CD4-positive, alpha-beta T cell treated with Interleukin-15 for 4 hours (primary cell): ENCODE results near the gene BAG5.
A peak's percentile ranks its signal among the peaks of the same experiment; 100 is the strongest.
"Not testable (repeated sequence)": the region's sequence is repeated elsewhere in the genome, so short reads cannot be mapped to it uniquely, and the experiment has no call there.

ENCODE experiments used
- DNase-seq: peaks from one replicate; pipeline ENCODE4 v3.0.0-alpha.2; 2020; ENCODE audit warnings: low spot score

The BAG5 gene, protein sequence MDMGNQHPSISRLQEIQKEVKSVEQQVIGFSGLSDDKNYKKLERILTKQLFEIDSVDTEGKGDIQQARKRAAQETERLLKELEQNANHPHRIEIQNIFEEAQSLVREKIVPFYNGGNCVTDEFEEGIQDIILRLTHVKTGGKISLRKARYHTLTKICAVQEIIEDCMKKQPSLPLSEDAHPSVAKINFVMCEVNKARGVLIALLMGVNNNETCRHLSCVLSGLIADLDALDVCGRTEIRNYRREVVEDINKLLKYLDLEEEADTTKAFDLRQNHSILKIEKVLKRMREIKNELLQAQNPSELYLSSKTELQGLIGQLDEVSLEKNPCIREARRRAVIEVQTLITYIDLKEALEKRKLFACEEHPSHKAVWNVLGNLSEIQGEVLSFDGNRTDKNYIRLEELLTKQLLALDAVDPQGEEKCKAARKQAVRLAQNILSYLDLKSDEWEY

GRCh38 chr14:103562429-103563225 is at the start of gene BAG5, which contains the start of gene COA8:
Gene BAG5 (minus strand): TSS chr14:103562657. CDS start chr14:103561164, 1,493 bp downstream.
Gene COA8 (plus strand): TSS chr14:103562960. CDS start chr14:103563002, 42 bp downstream.
- peak; percentile 81 for DNase-seq

DNA sequence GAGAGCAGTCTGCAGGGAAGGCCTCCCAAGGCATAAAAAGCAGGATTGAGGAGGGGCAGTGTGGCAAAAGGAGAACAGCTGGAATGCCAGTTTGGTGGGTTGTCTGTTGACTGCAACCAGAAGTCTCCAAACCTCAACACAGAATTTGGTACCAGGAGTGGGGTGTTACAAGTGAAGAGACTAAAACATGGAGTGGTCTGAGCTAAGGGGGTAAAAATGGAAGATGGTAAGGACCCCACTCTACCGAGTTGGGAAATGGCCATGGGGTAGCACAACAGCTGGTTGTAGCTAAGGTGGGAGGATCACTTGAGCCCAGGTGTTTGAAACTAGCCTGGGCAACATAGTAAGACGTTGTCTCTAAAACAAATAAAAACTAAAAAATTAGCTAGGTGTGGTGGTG is 48.8 kb upstream of the BAG5 start:
- DNase-seq = no peak

GRCh38 chr14:103609081-103609480 is 46.6 kb upstream of the BAG5 start:
- DNase-seq = not testable (repeated sequence)

GRCh38 chr14:103607822-103608221 is 45.4 kb upstream of the BAG5 start:
- no peak for DNase-seq

DNA sequence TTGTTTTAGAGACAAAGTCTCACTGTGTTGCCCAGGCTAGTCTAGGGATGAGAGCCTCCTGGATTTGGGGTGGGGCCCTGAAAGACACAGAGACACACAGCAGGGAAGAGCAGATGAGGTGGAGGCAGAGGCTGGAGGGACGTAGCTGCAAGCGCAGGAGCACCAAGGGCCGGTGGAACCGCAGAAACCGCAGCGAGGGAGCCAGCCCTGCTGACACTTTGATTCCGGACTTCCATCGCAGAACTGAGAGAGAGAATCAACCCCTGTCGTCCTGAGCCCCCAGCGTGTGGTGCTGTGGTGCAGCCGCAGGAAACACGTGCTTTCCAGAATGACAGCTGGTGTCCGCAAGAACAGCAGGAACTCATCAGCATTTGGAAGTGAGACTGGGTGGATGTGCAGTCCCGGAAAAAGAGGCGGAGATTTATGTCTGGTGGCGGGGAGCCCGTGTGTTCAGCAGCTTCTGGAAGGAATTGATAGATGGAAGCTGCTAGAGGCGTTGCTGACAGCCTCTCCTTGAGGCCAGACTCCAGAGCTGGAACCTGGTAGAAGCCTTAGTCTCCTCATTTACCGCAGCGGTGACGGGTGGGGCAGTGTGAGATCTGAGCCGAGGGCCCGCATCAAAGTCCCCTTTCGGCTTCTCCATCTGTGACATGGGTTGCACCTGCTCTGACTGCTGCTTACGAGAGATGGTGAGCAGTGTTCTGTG is 44.7 kb upstream of the BAG5 start:
- peak; percentile 50 for DNase-seq

DNA sequence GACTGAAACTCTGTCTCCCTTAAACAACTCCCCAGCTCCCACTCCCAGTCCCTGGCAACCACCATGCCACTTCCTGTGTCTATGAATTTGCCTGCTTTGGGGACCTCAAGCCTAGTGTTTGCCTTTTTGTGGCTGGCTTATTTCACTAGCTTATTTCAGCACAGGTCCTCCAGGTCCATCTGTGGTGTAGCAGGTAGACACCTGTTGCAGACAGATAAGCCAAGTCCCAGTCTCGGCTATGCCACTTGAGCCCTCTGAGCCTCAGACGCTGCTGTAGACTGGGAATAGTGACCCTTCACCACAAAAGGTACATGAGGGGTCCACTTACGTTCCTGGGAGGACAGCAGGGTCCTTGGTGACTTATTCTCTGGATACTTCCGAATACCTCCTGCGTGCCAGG is 42.2 kb upstream of the BAG5 start:
- DNase-seq = no peak

DNA sequence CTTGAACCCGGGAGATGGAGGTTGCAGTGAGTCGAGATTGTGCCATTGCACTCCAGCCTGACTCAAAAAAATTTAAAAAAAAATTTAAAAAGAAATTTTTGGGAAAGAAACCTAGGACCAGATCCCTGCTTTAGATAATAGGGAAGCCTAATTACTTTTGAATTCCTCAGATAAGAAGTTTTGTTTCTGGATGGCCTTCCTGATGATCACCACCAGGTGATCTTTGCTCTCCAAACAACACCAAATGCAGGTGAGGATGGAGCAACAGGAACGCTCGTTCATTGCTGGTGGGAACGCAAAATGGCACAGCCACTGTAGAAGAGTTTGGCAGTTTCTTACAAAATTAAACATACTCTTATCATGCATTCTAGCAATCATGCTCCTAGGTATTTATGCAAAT is 38.0 kb upstream of the BAG5 start:
- no peak for DNase-seq

GRCh38 chr14:103597623-103598377 is 35.3 kb upstream of the BAG5 start:
- no peak for DNase-seq

DNA sequence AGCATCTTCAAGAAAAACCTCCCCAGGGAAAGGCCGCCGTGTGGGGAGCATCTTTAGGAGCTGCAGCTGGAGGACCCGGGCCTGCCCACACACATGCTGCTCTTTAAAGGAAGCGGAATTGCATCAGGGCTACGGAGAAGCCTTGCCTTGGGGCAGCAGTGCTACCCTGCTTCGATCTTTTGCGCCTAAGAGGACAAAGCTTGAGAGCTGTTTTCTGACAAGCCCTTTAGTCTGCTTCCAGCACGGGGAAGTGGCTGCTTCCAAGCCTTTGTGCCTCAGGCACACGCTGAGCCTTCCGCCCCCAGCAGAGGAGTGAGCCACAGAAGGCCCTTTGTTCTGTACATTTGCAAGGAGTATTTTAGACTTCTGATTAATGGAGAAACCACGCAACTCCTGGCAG is 31.8 kb upstream of the BAG5 start:
- no peak for DNase-seq

DNA sequence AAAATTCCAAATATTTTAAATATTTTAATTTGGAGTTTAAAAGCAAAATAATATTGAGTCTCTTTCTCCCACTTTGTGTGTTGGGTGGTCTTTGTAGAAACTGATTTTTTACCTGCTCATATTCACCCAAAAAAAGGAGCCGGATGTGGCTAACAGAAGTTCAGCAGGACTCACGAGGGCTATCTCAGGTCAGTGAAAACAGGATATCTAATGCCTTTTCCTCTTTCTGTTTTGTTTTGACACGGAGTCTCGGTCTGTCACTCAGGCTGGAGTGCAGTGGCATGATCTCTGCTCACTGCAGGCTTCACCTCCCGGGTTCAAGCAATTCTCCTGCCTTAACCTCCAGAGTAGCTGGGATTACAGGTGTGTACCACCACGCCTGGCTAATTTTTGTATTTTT is 31.1 kb upstream of the BAG5 start:
- DNase-seq = no peak

DNA sequence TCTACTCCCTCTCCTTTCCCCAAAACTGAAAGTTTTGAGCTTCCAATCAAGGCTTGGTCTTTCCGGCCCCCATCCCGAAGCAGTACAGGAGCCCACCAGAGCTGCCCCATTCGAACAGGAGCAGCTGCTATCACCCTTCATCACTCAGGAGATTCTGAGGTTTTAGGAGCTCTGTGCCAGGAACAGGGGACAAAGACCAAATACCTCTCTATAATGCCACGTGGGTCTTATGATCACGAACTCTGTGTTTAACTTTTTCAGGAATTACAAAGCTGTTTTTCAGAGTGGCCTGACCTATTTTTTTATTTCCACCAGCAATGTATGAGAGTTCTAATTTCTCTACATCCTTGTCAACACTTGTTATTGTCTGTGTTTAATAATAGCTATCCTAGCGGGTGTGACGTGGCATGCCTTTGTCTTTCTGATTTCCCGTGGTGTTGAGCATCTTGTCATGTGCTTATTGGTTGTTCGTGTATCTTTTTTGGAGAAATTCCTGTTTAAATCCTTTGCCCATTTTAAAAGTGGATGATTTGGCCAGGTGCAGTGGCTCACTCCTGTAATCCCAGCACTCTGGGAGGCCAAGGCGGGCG is 22.0 kb upstream of the BAG5 start:
- no peak for DNase-seq

GRCh38 chr14:103581954-103582703 is 19.7 kb upstream of the BAG5 start:
- DNase-seq = no peak

GRCh38 chr14:103581206-103581605 is 18.7 kb upstream of the BAG5 start:
- DNase-seq = no peak

DNA sequence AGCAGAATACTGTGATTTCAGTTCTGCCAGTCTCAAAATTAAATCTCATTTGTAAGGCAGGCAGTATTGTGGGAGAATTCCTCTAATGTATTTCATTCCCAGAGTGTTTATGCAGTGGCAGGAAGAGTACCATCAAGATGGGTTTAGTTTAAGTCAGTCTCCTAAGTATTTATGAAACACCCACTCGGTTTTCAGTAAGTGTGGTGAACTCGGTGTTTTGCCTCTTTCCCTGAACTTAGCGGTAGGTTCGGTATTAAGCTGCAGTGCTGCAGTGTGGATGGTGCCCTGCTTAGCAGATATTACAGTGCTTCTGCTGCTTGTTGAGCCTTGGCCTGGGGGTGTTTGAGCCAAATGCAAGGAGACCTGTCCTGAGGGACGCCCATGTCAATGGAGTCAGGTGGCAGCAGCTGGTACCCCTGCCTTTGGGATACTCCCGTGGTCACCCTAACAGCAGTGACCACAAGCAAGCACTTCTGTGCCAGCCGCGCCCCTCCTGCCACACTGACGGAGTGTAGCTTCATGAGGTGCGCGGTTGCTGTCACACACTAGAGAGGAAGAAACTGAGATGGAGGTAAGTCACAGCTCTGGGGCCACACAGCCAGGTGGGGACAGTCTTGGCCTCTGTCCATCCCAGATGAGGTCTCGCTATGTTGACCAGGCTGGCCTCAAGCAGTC is 16.1 kb upstream of the BAG5 start:
- no peak for DNase-seq

DNA sequence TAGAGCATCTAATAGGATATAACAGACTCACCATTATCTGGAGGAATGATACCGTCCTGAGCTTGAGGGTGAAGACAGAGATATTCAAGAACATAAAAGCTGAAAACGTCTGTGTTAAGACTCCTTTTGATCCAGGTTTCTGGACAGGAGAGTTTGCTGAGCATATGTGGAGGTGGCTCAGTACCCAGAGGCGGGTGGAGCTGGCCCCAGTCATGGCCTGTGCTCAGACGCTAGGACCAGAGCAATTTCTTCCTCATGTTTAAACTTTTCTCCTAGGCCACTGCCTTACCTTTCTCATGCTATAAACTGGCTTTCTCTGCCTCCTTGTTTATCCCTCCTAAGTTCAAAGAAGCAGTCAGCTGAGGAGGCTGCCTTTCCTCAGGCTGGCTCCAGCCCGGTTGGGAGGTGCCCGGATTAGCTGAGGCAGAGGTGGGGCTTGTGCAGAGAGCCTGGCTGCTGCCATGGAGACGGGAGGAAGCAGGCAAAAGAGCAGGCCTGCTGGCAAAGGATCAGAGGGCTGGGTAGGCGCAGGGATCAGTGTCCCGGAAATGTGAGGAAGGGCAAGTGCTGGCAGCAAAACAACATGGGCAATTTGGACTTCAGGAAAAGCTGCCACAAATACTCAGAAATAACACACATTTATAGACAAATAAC is 14.0 kb upstream of the BAG5 start:
- DNase-seq = no peak

DNA sequence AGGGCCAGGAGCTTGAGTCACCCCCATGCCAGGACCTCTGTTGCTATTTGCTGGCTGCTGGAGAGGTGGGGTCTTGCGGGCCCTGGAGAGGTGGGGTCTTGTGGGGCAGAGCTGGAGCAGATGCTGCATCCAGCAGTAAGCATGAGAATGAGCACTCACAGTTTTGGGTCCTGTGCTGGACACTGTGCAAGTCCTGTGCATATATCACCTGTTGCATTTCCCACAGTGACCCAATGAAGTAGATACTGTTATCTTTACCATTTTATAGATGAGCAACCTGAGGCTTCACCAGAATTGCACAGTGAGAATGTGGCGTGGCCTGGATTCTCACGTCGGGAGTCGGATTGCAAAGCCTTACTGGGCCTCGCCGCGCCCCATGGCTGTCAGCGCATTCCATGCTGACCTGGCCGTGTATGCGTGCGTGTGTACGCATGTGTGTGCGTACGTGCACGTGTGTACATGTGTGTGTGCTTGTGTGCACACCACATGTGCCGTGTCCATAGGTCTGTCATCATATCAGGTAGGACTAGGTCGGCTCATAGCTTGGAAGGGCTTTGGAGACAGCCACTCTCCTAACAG is 12.3 kb upstream of the BAG5 start:
- no peak for DNase-seq

GRCh38 chr14:103574104-103574503 is 11.6 kb upstream of the BAG5 start:
- no peak for DNase-seq

DNA sequence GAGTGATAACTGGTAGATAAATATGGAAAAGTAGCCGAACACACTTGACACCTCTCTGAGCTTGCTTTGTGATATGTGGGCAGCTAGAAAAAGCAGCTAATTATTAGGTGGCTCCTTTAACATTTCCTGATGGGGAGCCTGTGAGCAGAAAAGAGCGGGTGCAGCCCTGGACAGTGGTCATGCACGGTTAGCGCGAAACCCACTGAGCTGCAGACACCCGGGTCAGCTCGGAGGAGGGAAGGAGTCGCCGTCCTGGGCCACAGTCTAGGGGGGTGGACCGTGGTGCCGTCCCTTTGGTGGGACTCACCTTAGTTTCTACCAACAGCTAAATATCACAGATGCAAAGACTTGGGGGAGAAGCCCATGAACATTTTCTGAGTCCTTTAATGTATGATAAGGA is 7.0 kb upstream of the BAG5 start:
- no peak for DNase-seq

- no peak for DNase-seq
These were observed 6.5 kb upstream of the BAG5 start for GRCh38 chr14:103568952-103569351.
